IPS-NIHi7 (cell line): ENCODE results near the gene LRRC18.

Source experiments
- DNase-seq: peaks from one replicate; pipeline ENCODE4 v3.0.0; 2012; ENCODE audit warnings: mixed read lengths; ENCODE audit errors: extremely low spot score

LRRC18 gene

DNA sequence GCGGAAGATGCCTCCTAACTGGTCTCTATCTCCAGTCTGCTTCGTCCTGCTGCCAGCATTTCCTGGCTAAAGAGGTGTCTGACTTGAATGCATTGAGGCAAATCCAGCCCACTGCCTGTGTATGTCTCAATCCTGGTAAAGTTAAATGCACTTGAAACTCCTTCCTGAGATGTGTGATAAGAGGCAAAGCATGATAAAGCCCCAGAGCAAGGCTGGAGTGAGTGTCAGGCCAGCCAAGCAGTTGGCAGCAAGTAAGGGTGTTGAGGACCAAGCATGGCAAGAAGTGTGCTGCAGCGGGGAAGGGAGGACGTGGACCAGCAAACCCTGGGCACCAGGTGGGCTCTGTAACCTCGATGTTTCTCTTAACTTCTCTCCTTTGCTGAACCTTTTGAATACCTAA is 29.1 kb downstream of the LRRC18 start:
- no peak for DNase-seq

- no peak for DNase-seq
Measured at GRCh38 chr10:48907730-48908129, 31.9 kb downstream of the LRRC18 start.

DNA sequence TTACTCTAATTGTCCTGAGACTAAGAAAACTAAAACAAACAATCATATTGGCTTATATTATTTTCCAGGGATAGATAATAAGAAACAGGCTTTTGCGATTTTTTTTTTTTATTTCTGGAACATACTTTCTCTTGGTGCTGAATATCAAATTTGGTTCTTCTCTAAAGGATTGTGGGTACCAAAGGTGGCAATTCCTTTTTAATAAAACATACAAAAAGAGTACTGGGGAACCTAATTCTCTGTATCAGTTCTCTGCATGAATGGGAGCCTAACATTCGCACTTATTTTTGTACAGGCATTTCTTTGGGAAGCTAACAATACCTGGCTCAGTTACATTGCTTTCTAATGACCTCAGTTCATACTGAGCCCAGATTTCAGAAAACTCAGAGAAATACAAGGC is 32.8 kb downstream of the LRRC18 start:
- no peak for DNase-seq

- no peak for DNase-seq
Measured at GRCh38 chr10:48905311-48905710, 34.3 kb downstream of the LRRC18 start.

- no peak for DNase-seq
Measured at GRCh38 chr10:48904861-48905260, 34.8 kb downstream of the LRRC18 start.

DNA sequence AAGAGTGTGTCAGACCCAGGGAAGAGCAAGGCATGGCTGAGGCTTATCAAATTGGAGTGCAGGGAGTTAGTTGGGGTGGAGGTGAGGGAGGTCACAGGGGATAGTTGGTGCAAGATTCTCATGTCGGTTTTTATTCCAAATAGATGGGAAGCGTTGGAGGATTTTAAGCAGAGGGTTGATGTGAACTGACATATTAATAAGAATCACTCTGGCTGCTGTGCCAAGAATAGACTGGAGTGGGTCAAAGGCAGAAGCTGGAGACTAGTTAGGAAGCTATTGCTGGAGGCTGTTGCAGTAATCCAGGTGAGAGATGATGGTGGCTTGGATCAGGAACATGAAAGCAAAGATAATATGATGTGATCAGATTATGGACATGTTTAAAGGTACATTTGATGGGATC is 36.5 kb downstream of the LRRC18 start:
- no peak for DNase-seq

DNA sequence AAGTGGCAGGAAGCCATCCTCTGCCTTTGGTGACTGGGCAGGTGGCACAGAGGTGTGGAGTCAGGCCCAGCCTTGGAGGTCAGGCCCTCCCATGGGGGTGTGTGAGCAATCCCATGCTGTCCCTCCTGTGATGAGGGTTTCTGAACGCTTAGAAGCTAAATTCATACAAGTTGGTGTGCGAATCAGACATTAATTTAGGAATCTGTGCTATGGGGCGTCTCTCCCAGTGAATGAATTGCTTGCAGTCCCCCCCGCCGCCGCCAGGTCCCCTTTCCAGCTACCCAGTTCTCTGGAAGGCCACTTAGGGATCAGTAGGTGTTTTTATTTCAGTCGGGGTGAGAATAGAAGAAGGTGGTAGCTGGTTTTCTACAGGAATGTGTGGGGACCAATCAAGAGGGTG is 37.5 kb downstream of the LRRC18 start:
- DNase-seq = no peak

GRCh38 chr10:48901319-48901718 is 38.3 kb downstream of the LRRC18 start:
- DNase-seq = no peak

DNA sequence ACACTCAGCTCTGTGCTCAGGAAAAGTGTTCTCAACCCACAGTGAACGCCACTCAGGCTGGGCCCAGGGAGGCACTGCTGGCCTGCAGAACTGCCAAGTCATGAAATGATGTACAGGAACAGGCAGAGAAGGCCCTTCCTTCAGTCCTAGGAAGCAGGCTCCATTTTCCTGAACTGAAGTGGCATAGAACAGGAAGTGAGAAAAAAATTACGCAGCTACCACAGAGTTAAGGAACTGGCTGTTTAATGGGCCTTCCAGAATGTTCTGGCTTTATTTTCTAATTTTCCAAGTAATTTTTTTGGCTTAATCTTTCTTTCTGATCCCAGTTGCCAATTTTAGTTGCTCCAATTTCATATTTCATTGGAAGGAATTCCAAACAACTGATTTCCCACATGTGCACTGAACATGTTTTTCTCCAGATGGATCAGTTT is 39.3 kb downstream of the LRRC18 start:
- no peak for DNase-seq

DNA sequence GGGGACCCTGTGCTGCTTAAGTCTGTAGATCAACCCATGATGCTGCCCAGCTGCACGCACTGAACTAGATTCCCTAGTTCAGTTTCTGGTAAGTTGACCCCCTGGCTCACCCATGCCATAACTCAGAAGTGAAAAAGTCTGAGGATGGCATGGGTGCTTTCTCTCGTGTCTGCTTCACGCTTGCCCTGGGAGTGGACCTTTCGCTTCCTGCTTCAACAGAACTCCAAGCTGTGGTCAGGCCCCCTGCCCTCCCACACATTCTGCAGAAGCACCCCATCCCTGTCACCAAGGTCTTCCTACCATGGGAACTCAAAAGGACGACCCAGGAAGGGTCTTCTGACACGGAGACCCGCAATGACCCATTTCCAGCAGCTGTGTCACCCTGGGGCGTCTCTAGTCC is 39.9 kb downstream of the LRRC18 start:
- DNase-seq = no peak

- DNase-seq = no peak
Measured at GRCh38 chr10:48898426-48898825, 41.2 kb downstream of the LRRC18 start.

DNA sequence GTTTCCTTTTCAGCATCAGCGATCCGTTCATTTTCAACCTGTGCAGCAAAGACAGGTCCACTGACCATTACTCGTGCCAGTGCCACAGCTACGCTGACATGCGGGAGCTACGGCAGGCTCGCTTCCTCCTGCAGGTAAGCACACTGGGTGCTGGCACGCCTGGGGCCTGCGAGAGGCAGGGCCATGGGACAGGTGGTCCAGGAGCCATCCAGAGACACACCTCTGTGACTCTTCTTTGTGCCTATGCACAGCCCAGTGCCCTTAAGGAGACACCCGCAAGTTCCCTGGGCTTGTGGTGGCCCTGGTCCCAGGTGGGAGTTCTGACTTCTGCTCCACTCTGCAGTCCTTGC is 42.2 kb downstream of the LRRC18 start:
- no peak for DNase-seq

DNA sequence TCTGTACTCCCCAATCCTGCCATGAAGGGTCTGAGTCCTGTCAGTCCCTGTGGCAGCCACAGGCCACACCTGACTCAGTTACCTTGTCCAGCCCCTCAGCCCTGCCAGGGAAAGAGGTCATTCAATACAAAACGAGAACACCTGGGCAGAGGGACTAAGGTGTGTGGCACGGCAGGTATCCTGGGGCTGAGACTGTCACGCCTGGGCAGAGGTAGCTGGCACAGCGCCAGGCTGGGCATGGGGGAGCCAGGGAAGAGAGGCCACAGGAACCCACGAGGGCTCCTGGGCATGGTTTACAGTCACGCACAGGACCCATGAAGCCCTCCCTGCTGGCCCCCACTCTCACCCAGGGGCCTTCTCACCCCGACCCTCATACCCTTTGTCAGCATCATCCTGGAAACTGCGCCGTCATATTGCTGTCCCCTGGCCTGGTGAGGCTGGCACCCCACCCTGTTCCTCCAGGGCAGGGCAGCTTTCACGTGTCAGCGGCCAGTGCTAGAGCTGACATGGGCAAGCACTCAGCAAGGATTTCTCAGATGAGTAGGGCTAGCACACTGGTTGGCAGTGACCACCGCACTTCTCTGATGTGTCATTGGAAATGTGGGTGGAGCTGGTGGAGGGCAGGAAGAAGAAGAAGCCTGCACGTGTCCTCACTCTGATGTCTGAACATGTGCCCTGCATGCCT is 42.7 kb downstream of the LRRC18 start:
- DNase-seq = no peak

GRCh38 chr10:48895803-48896195 is 43.8 kb downstream of the LRRC18 start:
- no peak for DNase-seq

- no peak for DNase-seq
Measured at GRCh38 chr10:48894911-48895802, 44.5 kb downstream of the LRRC18 start.

DNA sequence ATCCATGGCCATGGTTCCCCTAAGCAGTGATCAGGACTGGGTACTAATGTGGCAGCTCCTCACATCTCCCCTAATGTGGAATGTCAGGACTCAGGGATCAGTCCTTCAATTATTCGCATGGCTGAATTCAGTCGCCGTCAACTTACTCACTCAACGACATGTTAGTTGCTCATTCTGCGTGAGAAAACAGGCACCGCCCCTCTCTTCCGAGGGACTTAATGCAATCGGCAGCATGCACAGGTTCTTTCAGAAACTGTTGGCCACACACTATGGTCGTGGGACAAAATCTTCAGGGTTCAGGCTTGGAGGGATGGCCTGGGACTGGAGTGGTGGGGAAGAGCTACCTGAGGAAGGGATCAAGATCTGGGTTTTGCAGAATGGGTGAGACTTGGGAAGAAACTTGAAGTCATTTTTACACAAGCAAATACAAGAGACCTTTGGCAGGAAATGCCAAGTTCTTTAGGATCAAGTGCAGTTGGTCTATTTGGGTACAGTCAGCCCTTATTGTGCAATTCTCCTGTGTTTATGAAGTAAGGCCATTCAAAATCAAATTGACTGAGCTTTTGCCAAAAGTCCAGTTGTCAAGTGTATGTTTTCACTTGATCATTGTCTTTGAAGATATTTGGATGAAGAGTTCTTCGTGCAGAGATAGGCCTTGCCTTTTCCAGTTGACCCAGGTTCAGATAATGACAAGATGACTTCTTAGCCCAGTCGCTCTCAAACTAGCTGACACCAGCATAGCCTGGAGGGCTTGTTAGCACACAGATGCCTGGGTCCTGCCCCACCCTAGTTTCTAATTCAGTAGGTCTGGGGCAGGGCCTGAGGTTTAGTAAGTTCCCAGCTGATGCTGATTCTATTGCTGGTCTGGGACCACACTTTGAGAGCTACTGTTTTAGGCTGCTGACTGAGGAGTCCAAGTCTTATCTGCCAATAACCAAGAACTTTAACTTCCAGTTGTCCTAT is 48.5 kb downstream of the LRRC18 start:
- no peak for DNase-seq

DNA sequence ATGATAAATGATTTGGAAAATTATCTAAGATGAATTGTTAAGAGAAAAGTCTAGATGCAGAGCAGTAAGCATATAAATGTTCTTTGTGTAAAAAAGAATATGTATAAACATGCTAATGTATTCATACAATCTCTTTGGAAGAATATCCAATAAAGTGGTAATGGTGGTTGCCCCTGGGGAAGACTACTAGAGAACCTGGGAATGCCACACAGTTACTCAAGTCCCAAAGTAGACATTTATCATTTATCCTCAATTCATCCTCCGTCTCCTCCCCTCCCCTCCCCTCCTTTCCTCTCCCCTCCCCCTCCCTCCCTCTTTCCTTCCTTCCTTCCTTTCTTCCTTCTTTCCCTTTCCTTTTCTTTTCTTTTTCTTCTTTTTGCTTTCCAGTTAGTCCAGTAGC is 51.7 kb downstream of the LRRC18 start:
- no peak for DNase-seq

DNA sequence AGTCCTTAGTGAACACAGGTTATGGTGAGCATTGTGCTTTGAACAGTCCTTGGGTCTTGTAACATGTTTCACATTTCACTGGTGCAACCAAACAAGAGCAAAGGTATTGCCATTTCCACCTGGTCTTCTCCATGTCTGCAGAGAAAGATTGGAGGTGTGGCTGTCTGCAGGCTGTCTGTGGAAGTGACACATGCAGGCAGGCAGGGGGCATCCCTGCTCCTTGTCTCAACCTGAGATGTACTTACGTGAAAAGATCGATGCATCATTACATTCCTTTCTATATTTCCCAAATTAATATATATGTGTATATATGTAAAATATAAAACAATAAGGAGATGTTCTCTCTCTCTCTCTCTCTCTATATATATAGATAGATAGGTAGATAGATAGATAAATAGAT is 54.3 kb downstream of the LRRC18 start:
- DNase-seq = peak; percentile 49

- DNase-seq = no peak
Measured at GRCh38 chr10:48884179-48885045, 55.2 kb downstream of the LRRC18 start.

DNA sequence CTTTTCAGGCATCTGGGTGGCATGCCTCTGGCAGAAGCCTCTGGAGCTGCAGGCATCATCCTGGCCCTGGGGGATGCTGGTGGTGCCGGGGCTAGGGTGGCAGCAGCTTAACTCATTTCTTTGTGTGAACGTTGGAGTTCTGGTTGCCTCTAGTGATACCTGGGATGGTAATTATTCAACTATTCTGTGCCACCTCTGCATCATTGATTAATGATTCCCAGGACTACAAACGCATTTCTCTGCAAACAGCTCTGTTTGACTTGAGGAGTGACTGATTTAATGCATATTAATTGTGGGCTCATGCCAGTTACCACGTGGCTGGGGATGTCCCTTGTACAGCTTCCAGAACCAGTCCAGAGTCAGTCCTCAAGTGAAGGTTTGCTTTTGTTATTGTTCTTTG is 55.9 kb downstream of the LRRC18 start:
- DNase-seq = no peak

DNA sequence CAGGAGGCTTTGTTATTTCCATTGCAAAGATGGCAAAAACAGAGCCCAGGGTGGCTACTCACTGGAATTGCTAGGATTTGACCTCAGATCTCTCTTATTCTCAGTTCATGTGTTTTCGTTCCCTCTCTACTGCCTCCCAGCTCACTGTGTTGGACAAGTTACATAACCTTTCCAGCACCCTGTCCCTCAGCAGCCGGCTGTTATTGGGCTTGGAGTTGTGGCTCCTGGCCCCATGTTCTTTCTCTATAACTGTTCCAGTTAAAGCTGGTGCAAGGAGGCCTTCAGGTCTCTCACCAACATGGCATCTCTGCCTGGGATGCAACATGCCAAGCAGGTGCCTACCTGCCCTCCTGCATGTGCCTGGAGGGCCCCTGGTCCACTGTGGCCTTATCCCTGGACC is 56.8 kb downstream of the LRRC18 start:
- DNase-seq = no peak
